Endothelial cell of umbilical vein (primary cell): ENCODE results near the gene FSTL4. TPM values are rescaled to one million over a fixed set of nuclear protein-coding genes. Genes with fewer than 3 reads are reported as not detected.

Source experiments
- BruUV-seq: library from RNA; stranded (reverse); fragments of 400-500 nt; replicated peaks from 2 replicates; lab custom pipeline; 2021; lab: Mats Ljungman, UMichigan
- CTCF ChIA-PET: fragments of 300-600, 350-600 bp; sonication (Branson Sonifier 250); formaldehyde crosslinking; loops from one replicate; lab custom pipeline; 2021; ENCODE audit warnings: antibody characterized with exemption, inconsistent platforms; lab: Charles Lee
- POLR2A ChIA-PET: fragments of 300-600, 350-600 bp; sonication (Branson Sonifier 250); formaldehyde crosslinking; loops from one replicate; lab custom pipeline; 2021; ENCODE audit warnings: antibody characterized with exemption, inconsistent platforms; lab: Charles Lee
- DNase-seq: peaks from one replicate; pipeline ENCODE4 v3.0.0-alpha.2; 2011; ENCODE audit warnings: low read depth, low spot score
- FAIRE-seq: peaks from 2 replicates; lab custom pipeline; 2011; peaks lifted over from hg19 to GRCh38; lab: Jason Lieb, UNC
- H2AFZ ChIP-seq: 2 replicates; pipeline ENCODE4 v1.6.0; 2012; ENCODE audit warnings: low read depth, low read length, control low read depth, inconsistent platforms
- H3K27ac ChIP-seq: 2 replicates; pipeline ENCODE4 v1.5.1; 2011; ENCODE audit warnings: low read depth, mild to moderate bottlenecking, control low read depth, low read length, moderate library complexity; ENCODE audit not compliant: insufficient read depth
- H3K27me3 ChIP-seq, 2 experiments: 2 replicates each; pipeline versions ENCODE4 v1.6.0 to v1.6.1; 2011; ENCODE audit warnings: low read length in 2 of 2, mixed read lengths in 1 of 2; ENCODE audit not compliant: control insufficient read depth in 2 of 2, insufficient read depth in 2 of 2
- H3K36me3 ChIP-seq, 2 experiments: 2 replicates in 1 of 2; 3 replicates in 1 of 2; pipeline ENCODE4 v1.5.1; 2011; ENCODE audit warnings: low read length in 2 of 2, mild to moderate bottlenecking in 1 of 2, moderate library complexity in 1 of 2; ENCODE audit not compliant: control insufficient read depth in 2 of 2, insufficient read depth in 2 of 2; ENCODE audit errors: extremely low read depth in 1 of 2
- H3K4me1 ChIP-seq: 3 replicates; pipeline ENCODE4 v1.5.1; 2011; ENCODE audit warnings: mild to moderate bottlenecking, low read length; ENCODE audit not compliant: control insufficient read depth, insufficient read depth; ENCODE audit errors: extremely low read depth
- H3K4me2 ChIP-seq: 2 replicates; pipeline ENCODE4 v1.6.1; 2011; ENCODE audit warnings: low read length, control low read depth, mixed read lengths; ENCODE audit not compliant: insufficient read depth
- H3K4me3 ChIP-seq, 3 experiments: fragments of 200-600 bp in 1 of 3; sonication (generic), shearing (Covaris generic) in 1 of 3; replicated peaks in 1 of 3; 2 replicates each; pipeline ENCODE4 v1.5.1; 2011 to 2016; ENCODE audit warnings: control low read depth in 3 of 3, low read length in 3 of 3, mild to moderate bottlenecking in 2 of 3, inconsistent platforms in 1 of 3, low read depth in 1 of 3, moderate library complexity in 1 of 3; ENCODE audit not compliant: insufficient read depth in 1 of 3
- H3K79me2 ChIP-seq: 2 replicates; pipeline ENCODE4 v1.6.0; 2012; ENCODE audit warnings: low read length, inconsistent platforms; ENCODE audit not compliant: control insufficient read depth, insufficient read depth
- H3K9ac ChIP-seq: replicated peaks from 2 replicates; pipeline ENCODE3; 2011; ENCODE audit warnings: low read length, control low read depth; ENCODE audit not compliant: insufficient read depth; ENCODE audit errors: extremely low read depth
- H3K9me1 ChIP-seq: replicated peaks from 3 replicates; pipeline ENCODE4 v1.6.0; 2011; ENCODE audit warnings: mild to moderate bottlenecking, low read length; ENCODE audit not compliant: control insufficient read depth, insufficient read depth; ENCODE audit errors: extremely low read depth
- H3K9me3 ChIP-seq: replicated peaks from 2 replicates; pipeline ENCODE4 v1.5.1; 2012; ENCODE audit warnings: low read length, inconsistent platforms; ENCODE audit not compliant: control insufficient read depth, insufficient read depth
- H4K20me1 ChIP-seq: replicated peaks from 2 replicates; pipeline ENCODE3; 2011; ENCODE audit warnings: mild to moderate bottlenecking, low read length; ENCODE audit not compliant: control insufficient read depth, insufficient read depth; ENCODE audit errors: extremely low read depth
- CTCF ChIP-seq, 2 donors: IDR thresholded peaks; 1 replicate in 1 of 2; 2 replicates in 1 of 2; pipeline ENCODE4 v1.5.1; 2011; ENCODE audit warnings: low read length in 2 of 2, mild to moderate bottlenecking in 2 of 2, moderate library complexity in 2 of 2, control low read depth in 1 of 2, inconsistent platforms in 1 of 2, low read depth in 1 of 2; ENCODE audit not compliant: insufficient read depth in 1 of 2; ENCODE audit errors: extremely low read depth in 1 of 2
- EZH2 ChIP-seq: IDR thresholded peaks from 2 replicates; pipeline ENCODE4 v1.6.1; 2012; ENCODE audit warnings: borderline replicate concordance, low read depth, mild to moderate bottlenecking, moderate library complexity, low read length, inconsistent platforms; ENCODE audit not compliant: severe bottlenecking
- GATA2 ChIP-seq: IDR thresholded peaks from 2 replicates; pipeline ENCODE4 v1.7.0; 2011; ENCODE audit warnings: low read depth, mild to moderate bottlenecking, moderate library complexity, mixed read lengths, low read length; ENCODE audit not compliant: insufficient read length, insufficient read depth
- JUN ChIP-seq: IDR thresholded peaks from 2 replicates; pipeline ENCODE4 v1.6.1; 2011; ENCODE audit warnings: borderline replicate concordance, low read depth; ENCODE audit not compliant: insufficient read length, insufficient read depth
- MYC ChIP-seq: IDR thresholded peaks from one replicate; pipeline ENCODE4 v1.6.1; 2011; ENCODE audit warnings: mild to moderate bottlenecking, low read depth, low read length
- POLR2A ChIP-seq: IDR thresholded peaks from 2 replicates; pipeline ENCODE4 v1.6.1; 2012; ENCODE audit warnings: low read depth, mild to moderate bottlenecking, control low read depth, low read length
- POLR2AphosphoS5 ChIP-seq: IDR thresholded peaks from 2 replicates; pipeline ENCODE4 v1.6.1; 2012; ENCODE audit warnings: low read depth, mild to moderate bottlenecking, control low read depth, low read length, moderate library complexity; ENCODE audit not compliant: insufficient read depth
- dilution Hi-C: fragments of 300-500 bp; cut with MboI; formaldehyde crosslinking; loops from one replicate; pipeline ENCODE4 v1.15.0; 2019; ENCODE audit warnings: low sequenced_read_pairs; ENCODE audit not compliant: extremely low pct_ligation_motif_present
- intact Hi-C: fragments of 100-400 bp; cut with micrococcal nuclease; formaldehyde crosslinking; loops from one replicate; pipeline ENCODE4 v1.10.0; 2022
- polyA plus RNA-seq, 4 experiments: library from polyadenylated mRNA; depleted of rRNA in 3 of 4; stranded (reverse) in 3 of 4; unstranded in 1 of 4; fragments of >200 nt; gene quantifications; 2 replicates each; pipeline versions ENCODE4 v1.2.1 to v1.2.3, GENCODE V29; 2011 to 2012; ENCODE audit warnings: missing spikeins in 1 of 4
- total RNA-seq: library from RNA; stranded (reverse); gene quantifications from 2 replicates; pipeline ENCODE4 v1.2.3, GENCODE V29; 2021

Gene FSTL4
- total and polyA plus RNA-seq, 2 donors (not counting 3 experiments of a cell fraction or from before 2014, with no cell fraction given): 0.18 TPM; not detected in 1

GRCh38 chr5:133323494-133324457 lies 288.6 kb downstream of the FSTL4 start:
- H4K20me1 ChIP-seq: no peaks in the 10 kb centered on the region
- H3K4me1 ChIP-seq: no peaks in the 10 kb centered on the region
- H3K4me3 ChIP-seq: no peak overlapping the region
- FAIRE-seq (no peak), DNase-seq (no peak)
- H3K9me3 ChIP-seq: no peaks in the 10 kb centered on the region
- H3K9ac ChIP-seq: no peak overlapping the region
- intact Hi-C loops (no loop called here), dilution Hi-C loops (no loop called here)
- POLR2A ChIA-PET: no interaction called here
- no peak overlapping the region for H3K4me2 ChIP-seq
- no TSS peak for BruUV-seq
- H3K27me3 ChIP-seq: no peaks in the 10 kb centered on the region
- H3K36me3 ChIP-seq: no peaks in the 10 kb centered on the region
- TF ChIP-seq POLR2A: no peak
- TF ChIP-seq CTCF (IDR thresholded peaks at IDR 0.05; ENCODE audit: extremely low read depth in 1 of 2, insufficient read depth in 1 of 2, low read depth in 1 of 2, low read length in 2 of 2): no peak
- TF ChIP-seq GATA2: no peak
- TF ChIP-seq POLR2AphosphoS5: no peak
- TF ChIP-seq MYC: no peak
- no peak for TF ChIP-seq EZH2
- TF ChIP-seq JUN: no peak
- no peaks in the 10 kb centered on the region for H3K79me2 ChIP-seq
- no peak overlapping the region for H2AFZ ChIP-seq
- CTCF ChIA-PET: interaction anchor here (0.9 to 1.3 kb wide), 2 partner anchors 11 to 14 kb away, joined by 3 read pairs; no protein-coding TSS in a partner anchor
- no peaks in the 10 kb centered on the region for H3K9me1 ChIP-seq
- no peak overlapping the region for H3K27ac ChIP-seq
